ENCODE measurements around the gene LUZP2.

Gene LUZP2

GRCh38 chr11:24636291-24636629 lies 139.4 kb downstream of the LUZP2 start:
- no peak for DNase-seq

DNA sequence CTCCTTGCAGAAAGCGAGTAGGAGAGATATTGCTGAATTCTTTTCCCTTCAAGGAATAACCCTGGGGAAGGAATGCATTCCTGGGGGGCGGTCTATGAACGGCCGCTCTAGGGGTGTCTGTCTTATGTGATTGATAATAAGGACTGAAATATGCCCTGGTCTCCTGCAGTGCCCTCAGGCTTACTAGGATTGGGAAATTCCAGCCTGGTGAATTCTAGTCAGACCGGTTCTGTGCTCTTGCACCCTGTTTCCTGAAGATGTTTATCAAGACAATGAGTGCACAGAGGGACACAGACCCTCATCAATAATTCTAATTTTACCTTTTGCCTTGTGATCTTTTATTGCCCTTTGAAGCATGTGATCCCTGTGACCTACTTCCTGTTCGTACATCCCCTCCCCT lies 140.7 kb downstream of the LUZP2 start:
- no peak for DNase-seq

DNA sequence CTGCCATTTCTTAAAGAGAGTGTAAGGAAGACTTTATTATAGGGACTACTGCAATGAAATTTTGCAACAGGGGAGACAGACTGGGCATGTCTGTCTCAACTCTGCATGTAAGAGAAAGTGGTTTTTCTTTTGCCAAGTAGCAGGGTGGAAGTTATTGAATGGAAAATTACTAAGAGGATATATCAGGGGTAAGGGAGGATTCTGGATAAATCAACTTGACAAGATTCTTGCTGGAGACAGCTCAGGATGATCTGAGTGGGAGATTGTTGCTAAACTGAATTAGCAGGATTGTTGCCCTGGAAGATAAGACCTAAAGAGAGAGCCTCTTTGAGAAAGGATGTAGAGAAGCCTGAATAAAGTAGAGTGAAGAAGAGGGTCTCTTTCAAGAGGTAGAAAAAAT lies 145.8 kb downstream of the LUZP2 start:
- DNase-seq = no peak

GRCh38 chr11:24645563-24645962 lies 148.7 kb downstream of the LUZP2 start:
- DNase-seq = no peak

DNA sequence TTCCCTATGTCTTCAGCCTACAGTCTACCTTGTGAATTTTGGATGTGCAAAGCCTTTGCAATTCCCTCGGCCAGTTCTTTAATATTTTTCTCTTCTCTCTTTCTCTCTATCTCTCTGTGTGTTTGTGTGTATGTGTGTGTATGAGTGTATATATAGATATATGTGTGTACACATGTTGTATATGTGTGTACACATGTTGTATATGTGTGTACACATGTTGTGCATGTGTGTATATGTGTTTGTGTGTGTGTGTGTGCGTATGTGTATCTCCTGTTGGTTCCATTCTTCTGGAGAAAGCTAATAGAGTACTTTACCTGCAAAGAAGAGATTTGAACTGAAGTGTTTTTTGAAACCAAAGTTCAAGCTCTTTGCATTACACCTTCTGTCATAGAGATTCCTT lies 155.0 kb downstream of the LUZP2 start:
- DNase-seq = no peak

DNA sequence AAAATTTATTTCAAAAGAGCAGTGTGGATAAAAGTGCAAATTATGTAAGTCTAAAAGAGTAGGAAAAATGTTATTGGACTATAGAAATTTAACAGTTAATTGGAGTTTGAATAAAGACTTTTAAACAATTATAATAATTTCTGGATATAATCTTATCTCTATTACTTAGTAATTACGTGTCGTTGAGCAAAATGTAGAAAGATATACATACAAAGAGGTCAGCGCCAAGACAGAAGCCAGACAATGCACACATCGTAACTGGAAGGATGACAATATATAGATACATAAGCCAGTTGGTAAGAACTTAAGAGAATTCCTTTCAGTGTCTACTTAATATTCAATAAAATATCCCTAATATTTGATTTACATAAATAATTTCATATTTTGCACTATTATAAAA lies 157.0 kb downstream of the LUZP2 start:
- no peak for DNase-seq

DNA sequence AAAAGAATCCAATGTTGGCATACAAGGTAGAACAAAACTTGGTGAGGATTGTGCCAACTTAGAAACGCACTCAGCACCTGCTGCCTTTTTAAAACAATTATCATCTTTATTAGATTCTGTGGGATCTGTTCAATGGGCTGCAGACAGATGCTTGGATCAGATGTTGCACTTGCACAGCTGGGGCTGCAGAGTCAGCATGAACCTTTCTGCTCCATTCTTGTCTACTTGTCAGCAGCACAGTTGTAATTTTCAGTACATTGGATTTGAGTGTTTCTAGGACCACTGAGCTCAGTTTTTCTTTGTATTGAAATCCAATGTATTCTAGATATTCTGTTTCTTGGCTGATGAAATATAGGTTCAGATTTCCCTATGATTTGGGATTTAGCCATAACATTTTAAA lies 164.5 kb downstream of the LUZP2 start:
- no peak for DNase-seq

DNA sequence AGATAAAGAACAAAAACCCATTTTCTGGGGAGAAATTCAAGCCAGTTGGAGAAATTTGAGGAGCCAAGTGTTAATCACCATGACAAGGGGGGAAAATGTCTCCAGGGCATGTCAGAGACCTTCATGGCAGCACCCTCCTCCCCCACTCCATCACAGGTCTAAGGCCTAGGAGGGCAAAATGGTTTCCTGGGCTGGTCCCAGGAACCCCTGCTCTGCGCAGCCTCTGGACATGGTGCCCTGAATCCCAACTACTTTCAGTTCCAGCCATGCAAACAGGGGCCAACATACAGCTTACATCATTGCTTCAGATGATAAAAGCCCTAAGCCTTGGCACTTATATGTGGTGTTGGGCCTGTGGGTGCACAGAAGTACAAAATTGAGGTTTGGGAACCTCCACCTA lies 167.5 kb downstream of the LUZP2 start:
- no peak for DNase-seq

DNA sequence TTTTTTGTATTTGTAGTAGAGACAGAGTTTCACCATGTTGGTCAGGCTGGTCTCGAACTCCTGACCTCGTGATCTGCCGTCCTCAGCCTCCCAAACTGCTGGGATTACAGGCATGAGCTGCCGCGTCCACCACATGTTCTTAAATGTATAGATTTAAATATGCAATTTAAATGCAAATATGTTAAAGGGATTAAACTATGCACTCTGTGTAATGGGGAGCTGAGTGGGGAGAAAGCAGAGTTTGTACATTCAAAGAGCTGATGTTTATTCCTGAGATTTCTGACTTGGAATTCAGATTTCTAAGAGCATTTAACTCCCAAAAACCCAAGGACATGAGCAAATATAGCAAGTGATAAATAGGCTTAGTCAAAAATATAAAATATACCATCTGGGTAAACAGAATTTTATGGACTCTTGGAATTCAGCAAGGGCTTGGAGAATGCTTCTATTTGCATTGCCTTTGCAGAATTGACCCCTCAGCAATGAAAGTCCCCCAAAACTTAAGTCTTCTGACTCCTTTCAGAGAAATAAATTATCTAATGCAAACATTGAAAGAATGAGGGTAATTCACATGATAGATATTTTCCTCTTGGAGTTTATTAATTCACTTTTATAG lies 170.6 kb downstream of the LUZP2 start:
- no peak for DNase-seq

GRCh38 chr11:24678703-24679348 lies 182.0 kb downstream of the LUZP2 start:
- no peak for DNase-seq

DNA sequence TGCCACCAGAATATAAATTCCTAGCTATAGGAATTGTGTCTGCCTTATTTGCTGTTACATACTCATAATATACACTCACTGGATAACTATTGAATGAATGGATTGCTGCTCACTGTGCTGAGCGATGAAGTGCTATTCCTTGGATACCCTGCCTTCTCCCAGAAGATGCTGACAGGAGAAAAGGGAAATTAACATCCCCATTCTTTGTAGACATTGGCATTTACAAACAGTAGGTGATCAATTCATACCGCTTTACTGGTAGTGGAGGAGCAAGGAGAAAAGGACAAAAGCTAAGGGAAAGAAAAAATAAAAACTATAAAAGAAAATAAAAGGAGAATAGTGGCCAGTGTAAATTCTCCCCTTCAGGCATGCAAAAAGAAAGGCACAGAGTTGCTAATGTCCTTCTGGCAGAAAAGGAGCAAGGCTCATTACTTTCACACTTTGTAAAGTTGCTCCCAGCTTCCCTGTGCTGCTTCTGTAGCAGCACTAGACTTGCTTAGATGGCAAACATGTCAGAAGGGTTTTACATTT lies 183.0 kb downstream of the LUZP2 start:
- no peak for DNase-seq

- no peak for DNase-seq
Measured at GRCh38 chr11:24683583-24683982, 186.7 kb downstream of the LUZP2 start.

- DNase-seq = no peak
Measured at GRCh38 chr11:24685821-24686220, 189.0 kb downstream of the LUZP2 start.

GRCh38 chr11:24687531-24688147 lies 190.8 kb downstream of the LUZP2 start:
- no peak for DNase-seq

DNA sequence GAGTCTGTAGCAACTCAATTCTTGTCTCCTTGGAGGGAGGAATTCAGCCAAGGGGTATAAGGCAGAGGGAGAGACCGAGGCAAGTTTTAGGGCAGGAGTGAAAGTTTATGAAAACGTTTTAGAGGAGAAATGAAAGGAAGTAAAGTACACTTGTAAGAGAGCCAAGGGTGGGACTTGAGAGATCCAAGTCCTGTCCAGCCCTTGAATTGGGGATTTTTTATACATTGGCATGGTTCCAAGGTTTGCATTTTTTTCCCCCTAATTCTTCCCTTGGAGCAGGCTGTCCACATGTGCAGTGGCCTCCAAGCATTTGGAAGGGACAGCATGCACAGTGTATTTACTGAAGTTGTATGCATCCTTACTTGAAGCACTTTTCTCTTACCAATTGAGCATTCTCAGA lies 192.1 kb downstream of the LUZP2 start:
- no peak for DNase-seq

- DNase-seq = no peak
Measured at GRCh38 chr11:24697522-24698111, 200.8 kb downstream of the LUZP2 start.

- no peak for DNase-seq
Measured at GRCh38 chr11:24704716-24705115, 207.9 kb downstream of the LUZP2 start.

- no peak for DNase-seq
Measured at GRCh38 chr11:24705474-24705873, 208.6 kb downstream of the LUZP2 start.

GRCh38 chr11:24708616-24709015 lies 211.8 kb downstream of the LUZP2 start:
- DNase-seq = no peak

- DNase-seq = no peak
Measured at GRCh38 chr11:24709928-24710565, 213.2 kb downstream of the LUZP2 start.

DNA sequence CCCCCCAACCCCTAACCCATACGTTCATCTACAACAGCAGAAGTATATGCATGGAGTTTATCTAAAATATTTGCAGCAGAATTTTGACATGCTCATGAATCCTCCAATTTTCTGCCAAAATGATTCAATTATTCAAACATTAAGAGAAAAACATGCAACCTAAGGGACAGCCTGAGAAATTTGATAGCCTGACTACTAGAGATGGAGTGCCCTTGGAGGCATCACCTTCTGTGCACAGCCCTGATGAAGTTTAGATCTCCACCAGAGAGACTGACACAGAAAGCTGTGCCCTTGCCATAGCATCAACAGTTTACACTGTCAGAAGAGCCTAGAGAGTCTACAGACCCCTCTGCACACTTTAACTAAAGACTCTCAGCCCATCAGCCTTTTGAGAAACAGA lies 217.7 kb downstream of the LUZP2 start:
- DNase-seq = no peak

DNA sequence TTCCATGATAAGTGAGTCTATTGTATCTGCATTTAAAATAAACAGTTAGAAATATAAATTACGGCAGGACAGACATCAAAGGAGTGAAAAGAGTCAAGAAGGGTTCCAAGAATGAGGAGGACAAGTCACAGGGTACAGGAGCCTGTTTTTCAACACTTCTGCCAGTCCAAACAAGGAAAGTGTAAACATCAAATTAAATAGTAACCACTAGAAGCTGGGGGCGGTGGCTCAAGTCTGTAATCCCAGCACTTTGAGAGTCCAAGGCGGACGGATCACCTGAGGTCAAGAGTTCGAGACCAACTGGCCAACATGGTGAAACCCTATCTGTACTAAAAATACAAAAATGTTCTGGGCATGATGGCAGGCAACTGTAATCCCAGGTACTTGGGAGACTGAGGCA lies 219.6 kb downstream of the LUZP2 start:
- no peak for DNase-seq

- DNase-seq = no peak
Measured at GRCh38 chr11:24723231-24723630, 226.4 kb downstream of the LUZP2 start.

GRCh38 chr11:24731554-24731953 lies 234.7 kb downstream of the LUZP2 start:
- no peak for DNase-seq
